Stomach (tissue), 9 donors: Measurements from ENCODE around the gene TRIM36. TPM values are rescaled to one million over a fixed set of nuclear protein-coding genes. Genes with fewer than 3 reads are reported as not detected.

Experiments used
- DNase-seq, 2 donors: peaks; one replicate each; pipeline versions ENCODE4 v3.0.0 to v3.0.0-alpha.2; 2013 to 2019
- H3K27ac ChIP-seq, 5 donors: fragments of 200-600 bp in 4 of 5; sonication (generic) in 4 of 5; one replicate each; pipeline ENCODE4 v1.5.1; 2013 to 2019; ENCODE audit warnings: mild to moderate bottlenecking in 1 of 5, moderate library complexity in 1 of 5
- H3K27me3 ChIP-seq, 3 donors: fragments of 200-600 bp; sonication (generic); one replicate each; pipeline ENCODE4 v1.5.1; 2017 to 2019; ENCODE audit warnings: mixed run types in 1 of 3
- H3K36me3 ChIP-seq, 4 donors: fragments of 200-600 bp; sonication (generic); 1 replicate in 3 of 4; 2 replicates in 1 of 4; pipeline ENCODE4 v1.5.1; 2016 to 2019
- H3K4me1 ChIP-seq, 4 donors: fragments of 200-600 bp; sonication (generic); one replicate each; pipeline ENCODE4 v1.5.1; 2016 to 2019
- H3K4me3 ChIP-seq, 4 donors: fragments of 200-600 bp; sonication (generic) in 3 of 4; one replicate each; pipeline ENCODE4 v1.5.1; 2016 to 2019; ENCODE audit warnings: mild to moderate bottlenecking in 1 of 4
- H3K9me3 ChIP-seq, 4 donors: fragments of 200-600 bp; sonication (generic); one replicate each; pipeline ENCODE4 v1.5.1; 2016 to 2019
- EP300 ChIP-seq: sonication (generic); formaldehyde crosslinking; IDR thresholded peaks from one replicate; pipeline ENCODE4 v1.6.1; 2017; ENCODE audit warnings: antibody characterized with exemption
- POLR2A ChIP-seq, 4 donors: fragments of 450-650 bp; IDR thresholded peaks; one replicate each; pipeline ENCODE4 v1.6.1; 2016; ENCODE audit warnings: antibody characterized with exemption in 4 of 4, control low read depth in 2 of 4, mild to moderate bottlenecking in 1 of 4, moderate library complexity in 1 of 4
- POLR2AphosphoS5 ChIP-seq, 3 donors: sonication (generic); formaldehyde crosslinking; IDR thresholded peaks; one replicate each; pipeline ENCODE4 v1.6.1; 2016; ENCODE audit warnings: antibody characterized with exemption in 3 of 3
- WGBS, 5 donors: extraction: QIAGEN DNeasy Blood & Tissue Kit in 3 of 5; methylation state at CpG; one replicate each; pipeline versions ENCODE4 v1.1.5 to v1.1.7; 2013 to 2018; 5-methylcytosine and 5-hydroxymethylcytosine counted together
- intact Hi-C: fragments of 100-400 bp; cut with DNase I; formaldehyde crosslinking; loops from one replicate; pipeline ENCODE4 v1.15.1; 2023; ENCODE audit warnings: low total_unique reads
- polyA plus RNA-seq, 3 donors: library from polyadenylated mRNA; stranded (reverse); fragments of 200-250 nt; gene quantifications; one replicate each; pipeline ENCODE4 v1.2.3, GENCODE V29; 2013
- total RNA-seq, 5 donors: library from RNA; depleted of rRNA; stranded (reverse); fragments of >200 nt; gene quantifications; one replicate each; pipeline versions ENCODE4 v1.1.0 to v1.2.3, GENCODE V29; 2014 to 2016
- TF ChIP-seq, protein P1 (sequence below), 7 experiments: fragments of 450-650 bp in 4 of 7; fragments of 200-600 bp in 3 of 7; sonication (generic) in 3 of 7; IDR thresholded peaks; one replicate each; pipeline ENCODE4 v1.5.1; 2016 to 2019; ENCODE audit warnings: antibody characterized with exemption in 7 of 7, control low read depth in 2 of 7, mild to moderate bottlenecking in 1 of 7
- donor health status: healthy with polysubstance abuse.
- donor health status: Bipolar disorder and iron deficiency.
- donor health status: healthy.

TRIM36 gene
- total and polyA plus RNA-seq, 8 donors = 1.8 to 36.5 (median 6.1) TPM

- no peak overlapping the region for H3K27ac ChIP-seq
- H3K9me3 ChIP-seq = no peaks in the 10 kb centered on the region
- 34 to 68% (median 56%) methylated on average over 4 of the region's 4 CpGs for WGBS, 5 donors
- H3K4me3 ChIP-seq = no peak overlapping the region
- intact Hi-C loops = no loop called here
- no peak for TF ChIP-seq POLR2AphosphoS5 (IDR thresholded peaks at IDR 0.05)
- TF ChIP-seq EP300 = no peak
- TF ChIP-seq POLR2A (IDR thresholded peaks at IDR 0.05) = no peak
- TF ChIP-seq, protein P1, sequence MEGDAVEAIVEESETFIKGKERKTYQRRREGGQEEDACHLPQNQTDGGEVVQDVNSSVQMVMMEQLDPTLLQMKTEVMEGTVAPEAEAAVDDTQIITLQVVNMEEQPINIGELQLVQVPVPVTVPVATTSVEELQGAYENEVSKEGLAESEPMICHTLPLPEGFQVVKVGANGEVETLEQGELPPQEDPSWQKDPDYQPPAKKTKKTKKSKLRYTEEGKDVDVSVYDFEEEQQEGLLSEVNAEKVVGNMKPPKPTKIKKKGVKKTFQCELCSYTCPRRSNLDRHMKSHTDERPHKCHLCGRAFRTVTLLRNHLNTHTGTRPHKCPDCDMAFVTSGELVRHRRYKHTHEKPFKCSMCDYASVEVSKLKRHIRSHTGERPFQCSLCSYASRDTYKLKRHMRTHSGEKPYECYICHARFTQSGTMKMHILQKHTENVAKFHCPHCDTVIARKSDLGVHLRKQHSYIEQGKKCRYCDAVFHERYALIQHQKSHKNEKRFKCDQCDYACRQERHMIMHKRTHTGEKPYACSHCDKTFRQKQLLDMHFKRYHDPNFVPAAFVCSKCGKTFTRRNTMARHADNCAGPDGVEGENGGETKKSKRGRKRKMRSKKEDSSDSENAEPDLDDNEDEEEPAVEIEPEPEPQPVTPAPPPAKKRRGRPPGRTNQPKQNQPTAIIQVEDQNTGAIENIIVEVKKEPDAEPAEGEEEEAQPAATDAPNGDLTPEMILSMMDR (IDR thresholded peaks at IDR 0.05) = no peak
- H3K4me1 ChIP-seq = peaks cover 0 to 26% (median 9%) of the 10 kb centered on the region in 4 donors
- H3K27me3 ChIP-seq = no peaks in the 10 kb centered on the region
- H3K36me3 ChIP-seq = no peaks in the 10 kb centered on the region
- DNase-seq = no peak
These were observed 20.7 kb upstream of the TRIM36 start for GRCh38 chr5:115190388-115190787.

DNA sequence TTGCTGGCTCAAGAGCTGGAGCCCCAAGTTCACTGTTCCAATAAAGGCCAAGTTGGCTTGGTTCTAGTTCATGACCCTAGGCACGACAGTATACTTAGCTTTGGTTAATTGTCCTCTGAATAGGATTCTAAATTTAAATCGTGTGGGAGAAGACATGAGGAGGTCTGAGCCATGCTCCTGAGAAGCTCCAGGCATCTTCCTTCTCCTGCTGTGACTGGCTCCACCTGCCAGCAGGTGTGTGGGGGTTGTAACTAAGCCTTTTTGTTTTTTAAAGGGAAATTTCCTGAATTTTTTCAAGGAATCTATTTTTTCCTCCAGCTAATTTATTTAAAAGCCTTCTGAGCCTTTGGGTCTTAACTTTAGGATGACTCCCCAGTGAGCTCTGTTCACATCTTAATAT is 20.2 kb upstream of the TRIM36 start:
- H3K4me1 ChIP-seq = peaks cover 0 to 21% (median 8%) of the 10 kb centered on the region in 4 donors
- no peak overlapping the region for H3K4me3 ChIP-seq
- intact Hi-C loops = no loop called here
- no peak overlapping the region for H3K27ac ChIP-seq
- DNase-seq = no peak
- 26 to 52% (median 39%) methylated on average over 2 of the region's 2 CpGs for WGBS, 5 donors
- TF ChIP-seq POLR2AphosphoS5 (IDR thresholded peaks at IDR 0.05) = no peak
- H3K36me3 ChIP-seq = no peaks in the 10 kb centered on the region
- peaks cover 0 to 3% (median 0%) of the 10 kb centered on the region in 3 donors for H3K27me3 ChIP-seq
- H3K9me3 ChIP-seq = no peaks in the 10 kb centered on the region

GRCh38 chr5:115186794-115187193 is 17.1 kb upstream of the TRIM36 start:
- TF ChIP-seq POLR2A (IDR thresholded peaks at IDR 0.05) = no peak
- no peak for TF ChIP-seq POLR2AphosphoS5 (IDR thresholded peaks at IDR 0.05)
- no peak for TF ChIP-seq EP300
- TF ChIP-seq, protein P1 (IDR thresholded peaks at IDR 0.05) = no peak
- Histone ChIP-seq H3K27ac (no peak overlapping the region), H3K9me3 (no peaks in the 10 kb centered on the region), H3K27me3 (peaks cover 0 to 29% (median 11%) of the 10 kb centered on the region in 3 donors), H3K36me3 (no peaks in the 10 kb centered on the region), H3K4me3 (no peak overlapping the region), H3K4me1 (peaks cover 0 to 11% (median 0%) of the 10 kb centered on the region in 4 donors)
- intact Hi-C loops = no loop called here
- no peak for DNase-seq

- Histone ChIP-seq H3K27ac (no peak overlapping the region), H3K9me3 (no peaks in the 10 kb centered on the region), H3K36me3 (no peaks in the 10 kb centered on the region), H3K4me1 (peaks cover 8 to 13% (median 10%) of the 10 kb centered on the region in 4 donors), H3K4me3 (no peak overlapping the region), H3K27me3 (peaks cover 4 to 49% (median 31%) of the 10 kb centered on the region in 3 donors)
- 62 to 83% (median 72%) methylated on average over 2 of the region's 2 CpGs for WGBS, 5 donors
- intact Hi-C loops = no loop called here
- TF ChIP-seq EP300 (no peak), POLR2AphosphoS5 (IDR thresholded peaks at IDR 0.05) (no peak), POLR2A (IDR thresholded peaks at IDR 0.05) (no peak)
- TF ChIP-seq, protein P1 (IDR thresholded peaks at IDR 0.05) = no peak
- DNase-seq = no peak
These were observed 15.1 kb upstream of the TRIM36 start for GRCh38 chr5:115184770-115185169.

DNA sequence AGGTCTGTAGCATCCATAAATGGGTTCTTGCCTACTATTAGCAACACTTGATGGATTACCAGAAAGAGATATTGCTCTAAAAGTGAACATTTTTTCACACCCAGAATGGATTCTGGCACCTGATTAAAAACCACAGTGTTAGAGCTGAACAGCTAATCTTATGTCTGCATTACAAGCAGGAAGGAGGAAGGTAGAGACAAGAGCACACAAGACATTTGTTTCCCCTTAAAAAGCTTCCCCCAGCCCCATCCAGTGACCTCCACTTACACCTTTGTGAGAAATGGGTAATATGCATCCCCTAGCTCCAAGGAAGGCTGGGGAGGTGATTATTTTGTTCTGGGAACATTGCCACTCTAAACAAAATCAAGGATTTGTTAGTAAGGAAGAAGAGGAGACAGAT is 12.0 kb upstream of the TRIM36 start:
- intact Hi-C loops = no loop called here
- DNase-seq = no peak
- no peaks in the 10 kb centered on the region for H3K9me3 ChIP-seq
- H3K27me3 ChIP-seq = peaks cover 4 to 74% (median 47%) of the 10 kb centered on the region in 3 donors
- no peak overlapping the region for H3K27ac ChIP-seq
- no peak overlapping the region for H3K4me3 ChIP-seq
- TF ChIP-seq, protein P1 (IDR thresholded peaks at IDR 0.05) = no peak
- TF ChIP-seq POLR2AphosphoS5 (IDR thresholded peaks at IDR 0.05) (no peak), EP300 (no peak), POLR2A (IDR thresholded peaks at IDR 0.05) (no peak)
- no peaks in the 10 kb centered on the region for H3K36me3 ChIP-seq
- H3K4me1 ChIP-seq = peaks cover 15 to 22% (median 20%) of the 10 kb centered on the region in 4 donors
